WTC11 (cell line): ENCODE measurements around the gene CES3. TPM values are rescaled to one million over a fixed set of nuclear protein-coding genes. Genes with fewer than 3 reads are reported as not detected.

ENCODE experiments used
- ATAC-seq: fragments of 200-7000 bp; cut with Tn5 transposase; 2 replicates; pipeline ENCODE4 v1.10.0; 2021; ENCODE audit warnings: mild to moderate bottlenecking, moderate library complexity
- CTCF ChIA-PET: fragments of 300-600 bp; sonication (Branson Sonifier 250); formaldehyde crosslinking; loops from one replicate; lab custom pipeline; 2021; ENCODE audit warnings: antibody characterized with exemption; lab: Charles Lee
- POLR2A ChIA-PET: fragments of 350-600 bp; sonication (Branson Sonifier 250); formaldehyde crosslinking; loops from one replicate; lab custom pipeline; 2021; ENCODE audit warnings: antibody characterized with exemption; lab: Charles Lee
- DNase-seq: peaks from one replicate; pipeline ENCODE4 v3.0.0; 2021; ENCODE audit warnings: low spot score
- H3K27ac Mint-ChIP-seq: 2 replicates; pipeline ENCODE4 v1.8.0; 2021; ENCODE audit warnings: mixed read lengths
- H3K27me3 Mint-ChIP-seq: 2 replicates; pipeline ENCODE4 v1.8.0; 2021; ENCODE audit warnings: low read depth, mild to moderate bottlenecking, moderate library complexity, mixed read lengths
- H3K36me3 Mint-ChIP-seq: 2 replicates; pipeline ENCODE4 v1.8.0; 2021; ENCODE audit warnings: mixed read lengths
- H3K4me1 Mint-ChIP-seq: 2 replicates; pipeline ENCODE4 v1.8.0; 2022; ENCODE audit warnings: mixed read lengths
- H3K4me3 Mint-ChIP-seq: 2 replicates; pipeline ENCODE4 v1.8.0; 2021; ENCODE audit warnings: mild to moderate bottlenecking, moderate library complexity, mixed read lengths
- H3K9me3 Mint-ChIP-seq: 2 replicates; pipeline ENCODE4 v1.8.0; 2021; ENCODE audit warnings: mixed read lengths
- CBFB ChIP-seq: sonication (generic); formaldehyde crosslinking; IDR thresholded peaks from 2 replicates; pipeline ENCODE4 v1.8.1; 2022; ENCODE audit warnings: mild to moderate bottlenecking, low read depth, missing genetic modification reagents
- FOXK1 ChIP-seq: sonication (generic); formaldehyde crosslinking; IDR thresholded peaks from 2 replicates; pipeline ENCODE4 v1.8.0; 2022; ENCODE audit warnings: mild to moderate bottlenecking, moderate library complexity, missing genetic modification reagents
- FOXP1 ChIP-seq: sonication (generic); formaldehyde crosslinking; IDR thresholded peaks from 2 replicates; pipeline ENCODE4 v1.8.0; 2022; ENCODE audit warnings: missing genetic modification reagents, mild to moderate bottlenecking, moderate library complexity, borderline replicate concordance
- HMGA2 ChIP-seq: fragments of 250-450 bp; sonication (Bioruptor Pico); IDR thresholded peaks from 2 replicates; pipeline ENCODE4 v1.4.0; 2021; ENCODE audit warnings: mild to moderate bottlenecking, moderate library complexity
- OVOL2 ChIP-seq: fragments of 250-450 bp; sonication (Bioruptor Pico); IDR thresholded peaks from 2 replicates; pipeline ENCODE4 v1.9.0; 2021; ENCODE audit warnings: mild to moderate bottlenecking, borderline replicate concordance
- PRRX2 ChIP-seq: fragments of 250-450 bp; sonication (Bioruptor Pico); IDR thresholded peaks from 2 replicates; pipeline ENCODE4 v1.8.0; 2021; ENCODE audit warnings: mild to moderate bottlenecking
- SMAD4 ChIP-seq: sonication (generic); formaldehyde crosslinking; IDR thresholded peaks from 2 replicates; pipeline ENCODE4 v1.8.0; 2022; ENCODE audit warnings: mild to moderate bottlenecking, missing genetic modification reagents
- TP53 ChIP-seq: sonication (generic); formaldehyde crosslinking; IDR thresholded peaks from 2 replicates; pipeline ENCODE4 v1.8.1; 2023; ENCODE audit warnings: mild to moderate bottlenecking, missing genetic modification reagents
- ZNF263 ChIP-seq: sonication (generic); formaldehyde crosslinking; IDR thresholded peaks from 2 replicates; pipeline ENCODE4 v1.8.1; 2022; ENCODE audit warnings: low read depth, mild to moderate bottlenecking, moderate library complexity, missing genetic modification reagents
- ZNF396 ChIP-seq: fragments of 250-450 bp; sonication (Bioruptor Pico); IDR thresholded peaks from 2 replicates; pipeline ENCODE4 v1.8.0; 2021; ENCODE audit warnings: mild to moderate bottlenecking, moderate library complexity, borderline replicate concordance
- total RNA-seq: library from RNA; stranded (reverse); gene quantifications from 3 replicates; pipeline ENCODE4 v1.2.3, GENCODE V29; 2021
- TF ChIP-seq, protein P1 (sequence below): sonication (generic); formaldehyde crosslinking; IDR thresholded peaks from 2 replicates; pipeline ENCODE4 v1.8.1; 2023; ENCODE audit warnings: mild to moderate bottlenecking, moderate library complexity, missing genetic modification reagents
- TF ChIP-seq, protein P2 (sequence below): sonication (generic); formaldehyde crosslinking; IDR thresholded peaks from 2 replicates; pipeline ENCODE4 v1.8.0; 2022; ENCODE audit warnings: mild to moderate bottlenecking, missing genetic modification reagents
- TF ChIP-seq, protein P3 (sequence below): sonication (generic); formaldehyde crosslinking; IDR thresholded peaks from 2 replicates; pipeline ENCODE4 v1.8.1; 2023; ENCODE audit warnings: mild to moderate bottlenecking, missing genetic modification reagents
- TF ChIP-seq, protein P4 (sequence below): sonication (generic); formaldehyde crosslinking; IDR thresholded peaks from 2 replicates; pipeline ENCODE4 v1.8.0; 2023; ENCODE audit warnings: missing genetic modification reagents
- TF ChIP-seq, protein P5 (sequence below): sonication (generic); formaldehyde crosslinking; IDR thresholded peaks from 2 replicates; pipeline ENCODE4 v1.8.0; 2022; ENCODE audit warnings: mild to moderate bottlenecking, missing genetic modification reagents
- TF ChIP-seq, protein P6 (sequence below): fragments of 200-600 bp; IDR thresholded peaks from 2 replicates; pipeline ENCODE4 v1.8.0; 2022; ENCODE audit warnings: antibody characterized with exemption
- TF ChIP-seq, protein P7 (sequence below): sonication (generic); formaldehyde crosslinking; conservative IDR thresholded peaks from 2 replicates; pipeline ENCODE4 v1.8.1; 2022; ENCODE audit warnings: mild to moderate bottlenecking, missing genetic modification reagents

CES3 gene
- total RNA-seq, 1 experiment from 2014 or later: 3.3 TPM

DNA sequence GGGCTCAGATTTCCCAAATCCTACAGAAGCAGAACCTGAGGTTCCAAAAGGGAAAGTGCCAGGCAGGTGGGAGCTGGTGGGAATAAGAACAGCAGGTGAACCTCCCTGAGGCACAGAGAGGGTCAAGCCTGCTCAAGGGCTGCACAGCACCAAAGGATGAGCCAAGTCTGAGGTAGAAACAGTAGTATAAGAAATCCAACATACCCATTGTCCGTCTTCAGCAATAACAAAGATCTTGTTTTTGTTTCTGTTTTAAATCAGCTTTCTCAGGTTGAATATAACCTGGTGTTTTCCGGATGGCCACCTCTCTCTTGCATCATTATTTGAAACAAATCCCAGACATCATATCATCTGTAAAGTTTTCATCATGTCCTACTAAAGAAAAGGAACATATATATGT, 10.6 kb upstream of the CES3 start:
- DNase-seq (no peak), ATAC-seq (no peak)
- no peak for TF ChIP-seq CBFB (CRISPR knock-in tag)
- TF ChIP-seq, protein P1, sequence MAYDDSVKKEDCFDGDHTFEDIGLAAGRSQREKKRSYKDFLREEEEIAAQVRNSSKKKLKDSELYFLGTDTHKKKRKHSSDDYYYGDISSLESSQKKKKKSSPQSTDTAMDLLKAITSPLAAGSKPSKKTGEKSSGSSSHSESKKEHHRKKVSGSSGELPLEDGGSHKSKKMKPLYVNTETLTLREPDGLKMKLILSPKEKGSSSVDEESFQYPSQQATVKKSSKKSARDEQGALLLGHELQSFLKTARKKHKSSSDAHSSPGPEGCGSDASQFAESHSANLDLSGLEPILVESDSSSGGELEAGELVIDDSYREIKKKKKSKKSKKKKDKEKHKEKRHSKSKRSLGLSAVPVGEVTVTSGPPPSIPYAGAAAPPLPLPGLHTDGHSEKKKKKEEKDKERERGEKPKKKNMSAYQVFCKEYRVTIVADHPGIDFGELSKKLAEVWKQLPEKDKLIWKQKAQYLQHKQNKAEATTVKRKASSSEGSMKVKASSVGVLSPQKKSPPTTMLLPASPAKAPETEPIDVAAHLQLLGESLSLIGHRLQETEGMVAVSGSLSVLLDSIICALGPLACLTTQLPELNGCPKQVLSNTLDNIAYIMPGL: no peak
- no peak for TF ChIP-seq OVOL2
- TF ChIP-seq TP53 (CRISPR knock-in tag): no peak
- TF ChIP-seq SMAD4 (CRISPR knock-in tag): no peak
- no peak for TF ChIP-seq FOXK1 (CRISPR knock-in tag)
- TF ChIP-seq ZNF396: no peak
- TF ChIP-seq, protein P2, sequence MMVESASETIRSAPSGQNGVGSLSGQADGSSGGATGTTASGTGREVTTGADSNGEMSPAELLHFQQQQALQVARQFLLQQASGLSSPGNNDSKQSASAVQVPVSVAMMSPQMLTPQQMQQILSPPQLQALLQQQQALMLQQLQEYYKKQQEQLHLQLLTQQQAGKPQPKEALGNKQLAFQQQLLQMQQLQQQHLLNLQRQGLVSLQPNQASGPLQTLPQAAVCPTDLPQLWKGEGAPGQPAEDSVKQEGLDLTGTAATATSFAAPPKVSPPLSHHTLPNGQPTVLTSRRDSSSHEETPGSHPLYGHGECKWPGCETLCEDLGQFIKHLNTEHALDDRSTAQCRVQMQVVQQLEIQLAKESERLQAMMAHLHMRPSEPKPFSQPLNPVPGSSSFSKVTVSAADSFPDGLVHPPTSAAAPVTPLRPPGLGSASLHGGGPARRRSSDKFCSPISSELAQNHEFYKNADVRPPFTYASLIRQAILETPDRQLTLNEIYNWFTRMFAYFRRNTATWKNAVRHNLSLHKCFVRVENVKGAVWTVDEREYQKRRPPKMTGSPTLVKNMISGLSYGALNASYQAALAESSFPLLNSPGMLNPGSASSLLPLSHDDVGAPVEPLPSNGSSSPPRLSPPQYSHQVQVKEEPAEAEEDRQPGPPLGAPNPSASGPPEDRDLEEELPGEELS (CRISPR knock-in tag): no peak
- TF ChIP-seq HMGA2: no peak
- no peak for TF ChIP-seq ZNF263 (CRISPR knock-in tag)
- TF ChIP-seq, protein P3, sequence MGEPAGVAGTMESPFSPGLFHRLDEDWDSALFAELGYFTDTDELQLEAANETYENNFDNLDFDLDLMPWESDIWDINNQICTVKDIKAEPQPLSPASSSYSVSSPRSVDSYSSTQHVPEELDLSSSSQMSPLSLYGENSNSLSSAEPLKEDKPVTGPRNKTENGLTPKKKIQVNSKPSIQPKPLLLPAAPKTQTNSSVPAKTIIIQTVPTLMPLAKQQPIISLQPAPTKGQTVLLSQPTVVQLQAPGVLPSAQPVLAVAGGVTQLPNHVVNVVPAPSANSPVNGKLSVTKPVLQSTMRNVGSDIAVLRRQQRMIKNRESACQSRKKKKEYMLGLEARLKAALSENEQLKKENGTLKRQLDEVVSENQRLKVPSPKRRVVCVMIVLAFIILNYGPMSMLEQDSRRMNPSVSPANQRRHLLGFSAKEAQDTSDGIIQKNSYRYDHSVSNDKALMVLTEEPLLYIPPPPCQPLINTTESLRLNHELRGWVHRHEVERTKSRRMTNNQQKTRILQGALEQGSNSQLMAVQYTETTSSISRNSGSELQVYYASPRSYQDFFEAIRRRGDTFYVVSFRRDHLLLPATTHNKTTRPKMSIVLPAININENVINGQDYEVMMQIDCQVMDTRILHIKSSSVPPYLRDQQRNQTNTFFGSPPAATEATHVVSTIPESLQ (CRISPR knock-in tag): no peak
- TF ChIP-seq, protein P4, sequence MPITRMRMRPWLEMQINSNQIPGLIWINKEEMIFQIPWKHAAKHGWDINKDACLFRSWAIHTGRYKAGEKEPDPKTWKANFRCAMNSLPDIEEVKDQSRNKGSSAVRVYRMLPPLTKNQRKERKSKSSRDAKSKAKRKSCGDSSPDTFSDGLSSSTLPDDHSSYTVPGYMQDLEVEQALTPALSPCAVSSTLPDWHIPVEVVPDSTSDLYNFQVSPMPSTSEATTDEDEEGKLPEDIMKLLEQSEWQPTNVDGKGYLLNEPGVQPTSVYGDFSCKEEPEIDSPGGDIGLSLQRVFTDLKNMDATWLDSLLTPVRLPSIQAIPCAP (CRISPR knock-in tag): no peak
- no peak for TF ChIP-seq FOXP1 (CRISPR knock-in tag)
- no peak for TF ChIP-seq PRRX2 (CRISPR knock-in tag)
- TF ChIP-seq, protein P5, sequence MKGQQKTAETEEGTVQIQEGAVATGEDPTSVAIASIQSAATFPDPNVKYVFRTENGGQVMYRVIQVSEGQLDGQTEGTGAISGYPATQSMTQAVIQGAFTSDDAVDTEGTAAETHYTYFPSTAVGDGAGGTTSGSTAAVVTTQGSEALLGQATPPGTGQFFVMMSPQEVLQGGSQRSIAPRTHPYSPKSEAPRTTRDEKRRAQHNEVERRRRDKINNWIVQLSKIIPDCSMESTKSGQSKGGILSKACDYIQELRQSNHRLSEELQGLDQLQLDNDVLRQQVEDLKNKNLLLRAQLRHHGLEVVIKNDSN (CRISPR knock-in tag): no peak
- TF ChIP-seq, protein P6, sequence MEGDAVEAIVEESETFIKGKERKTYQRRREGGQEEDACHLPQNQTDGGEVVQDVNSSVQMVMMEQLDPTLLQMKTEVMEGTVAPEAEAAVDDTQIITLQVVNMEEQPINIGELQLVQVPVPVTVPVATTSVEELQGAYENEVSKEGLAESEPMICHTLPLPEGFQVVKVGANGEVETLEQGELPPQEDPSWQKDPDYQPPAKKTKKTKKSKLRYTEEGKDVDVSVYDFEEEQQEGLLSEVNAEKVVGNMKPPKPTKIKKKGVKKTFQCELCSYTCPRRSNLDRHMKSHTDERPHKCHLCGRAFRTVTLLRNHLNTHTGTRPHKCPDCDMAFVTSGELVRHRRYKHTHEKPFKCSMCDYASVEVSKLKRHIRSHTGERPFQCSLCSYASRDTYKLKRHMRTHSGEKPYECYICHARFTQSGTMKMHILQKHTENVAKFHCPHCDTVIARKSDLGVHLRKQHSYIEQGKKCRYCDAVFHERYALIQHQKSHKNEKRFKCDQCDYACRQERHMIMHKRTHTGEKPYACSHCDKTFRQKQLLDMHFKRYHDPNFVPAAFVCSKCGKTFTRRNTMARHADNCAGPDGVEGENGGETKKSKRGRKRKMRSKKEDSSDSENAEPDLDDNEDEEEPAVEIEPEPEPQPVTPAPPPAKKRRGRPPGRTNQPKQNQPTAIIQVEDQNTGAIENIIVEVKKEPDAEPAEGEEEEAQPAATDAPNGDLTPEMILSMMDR: no peak
- TF ChIP-seq, protein P7, sequence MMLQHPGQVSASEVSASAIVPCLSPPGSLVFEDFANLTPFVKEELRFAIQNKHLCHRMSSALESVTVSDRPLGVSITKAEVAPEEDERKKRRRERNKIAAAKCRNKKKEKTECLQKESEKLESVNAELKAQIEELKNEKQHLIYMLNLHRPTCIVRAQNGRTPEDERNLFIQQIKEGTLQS (CRISPR knock-in tag): no peak
- CTCF ChIA-PET: interaction anchor here (0.9 to 2.8 kb wide), 3 partner anchors 11 to 205 kb away, joined by 3 to 13 read pairs (median 6); partner anchors contain the start of gene CES3
- Mint-ChIP-seq H3K4me3 (no peak overlapping the region), H3K9me3 (peaks cover 9% of the 10 kb centered on the region), H3K27me3 (peaks cover 58% of the 10 kb centered on the region), H3K4me1 (peaks cover 15% of the 10 kb centered on the region), H3K27ac (no peak overlapping the region), H3K36me3 (0 out of 2 replicates have a peak, but pooled peaks cover 5% of the 10 kb centered on the region)
- POLR2A ChIA-PET: no interaction called here
